AG04449 (cell line): Measurements from ENCODE around the gene LDB1.

Source experiments
- CTCF ChIA-PET: fragments of 350-600 bp; formaldehyde crosslinking; extraction: SDS; loops from one replicate; lab custom pipeline; 2021; ENCODE audit warnings: antibody characterized with exemption; lab: Yijun Ruan, JAX
- POLR2A ChIA-PET: fragments of 400-600, 350-600 bp; formaldehyde crosslinking; extraction: SDS; loops from one replicate; lab custom pipeline; 2020; ENCODE audit warnings: antibody characterized with exemption, inconsistent platforms; lab: Yijun Ruan, JAX
- DNase-seq: peaks from one replicate; pipeline ENCODE4 v3.0.0-alpha.2; 2010; ENCODE audit warnings: low read depth, low spot score
- H3K4me3 ChIP-seq: 2 replicates; pipeline ENCODE4 v1.5.1; 2011; ENCODE audit warnings: low read depth, mild to moderate bottlenecking, control low read depth, low read length
- TF ChIP-seq, protein P1 (sequence below): IDR thresholded peaks from one replicate; pipeline ENCODE4 v1.5.1; 2011; ENCODE audit warnings: mild to moderate bottlenecking, moderate library complexity, low read length, control low read depth, inconsistent platforms; ENCODE audit not compliant: insufficient read depth; ENCODE audit errors: missing control alignments

LDB1 gene

DNA sequence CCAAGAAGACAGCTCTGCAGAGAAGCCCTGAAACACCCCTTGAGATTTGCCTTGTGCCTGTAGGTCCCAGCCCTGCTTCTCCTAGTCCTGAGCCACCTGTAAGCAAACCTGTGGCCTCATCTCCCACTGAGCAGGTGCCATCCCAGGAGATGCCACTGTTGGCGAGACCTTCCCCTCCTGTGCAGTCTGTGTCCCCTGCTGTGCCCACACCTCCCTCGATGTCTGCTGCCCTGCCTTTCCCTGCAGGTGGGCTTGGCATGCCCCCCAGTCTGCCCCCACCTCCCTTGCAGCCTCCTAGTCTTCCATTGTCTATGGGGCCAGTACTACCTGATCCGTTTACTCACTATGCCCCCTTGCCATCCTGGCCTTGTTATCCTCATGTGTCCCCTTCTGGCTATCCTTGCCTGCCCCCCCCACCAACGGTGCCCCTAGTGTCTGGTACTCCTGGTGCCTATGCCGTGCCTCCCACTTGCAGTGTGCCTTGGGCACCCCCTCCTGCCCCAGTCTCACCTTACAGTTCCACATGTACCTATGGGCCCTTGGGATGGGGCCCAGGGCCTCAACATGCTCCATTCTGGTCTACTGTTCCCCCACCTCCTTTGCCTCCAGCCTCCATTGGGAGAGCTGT, 20.9 kb upstream of the LDB1 start:
- CTCF ChIA-PET = interaction anchor here (1.1 to 1.5 kb wide), 2 partner anchors 9 to 17 kb away, joined by 4 to 5 read pairs; partner anchors contain the start of gene PPRC1
- TF ChIP-seq, protein P1, sequence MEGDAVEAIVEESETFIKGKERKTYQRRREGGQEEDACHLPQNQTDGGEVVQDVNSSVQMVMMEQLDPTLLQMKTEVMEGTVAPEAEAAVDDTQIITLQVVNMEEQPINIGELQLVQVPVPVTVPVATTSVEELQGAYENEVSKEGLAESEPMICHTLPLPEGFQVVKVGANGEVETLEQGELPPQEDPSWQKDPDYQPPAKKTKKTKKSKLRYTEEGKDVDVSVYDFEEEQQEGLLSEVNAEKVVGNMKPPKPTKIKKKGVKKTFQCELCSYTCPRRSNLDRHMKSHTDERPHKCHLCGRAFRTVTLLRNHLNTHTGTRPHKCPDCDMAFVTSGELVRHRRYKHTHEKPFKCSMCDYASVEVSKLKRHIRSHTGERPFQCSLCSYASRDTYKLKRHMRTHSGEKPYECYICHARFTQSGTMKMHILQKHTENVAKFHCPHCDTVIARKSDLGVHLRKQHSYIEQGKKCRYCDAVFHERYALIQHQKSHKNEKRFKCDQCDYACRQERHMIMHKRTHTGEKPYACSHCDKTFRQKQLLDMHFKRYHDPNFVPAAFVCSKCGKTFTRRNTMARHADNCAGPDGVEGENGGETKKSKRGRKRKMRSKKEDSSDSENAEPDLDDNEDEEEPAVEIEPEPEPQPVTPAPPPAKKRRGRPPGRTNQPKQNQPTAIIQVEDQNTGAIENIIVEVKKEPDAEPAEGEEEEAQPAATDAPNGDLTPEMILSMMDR = no peak
- POLR2A ChIA-PET = no interaction called here
- no peak for DNase-seq
- no peak overlapping the region for H3K4me3 ChIP-seq

DNA sequence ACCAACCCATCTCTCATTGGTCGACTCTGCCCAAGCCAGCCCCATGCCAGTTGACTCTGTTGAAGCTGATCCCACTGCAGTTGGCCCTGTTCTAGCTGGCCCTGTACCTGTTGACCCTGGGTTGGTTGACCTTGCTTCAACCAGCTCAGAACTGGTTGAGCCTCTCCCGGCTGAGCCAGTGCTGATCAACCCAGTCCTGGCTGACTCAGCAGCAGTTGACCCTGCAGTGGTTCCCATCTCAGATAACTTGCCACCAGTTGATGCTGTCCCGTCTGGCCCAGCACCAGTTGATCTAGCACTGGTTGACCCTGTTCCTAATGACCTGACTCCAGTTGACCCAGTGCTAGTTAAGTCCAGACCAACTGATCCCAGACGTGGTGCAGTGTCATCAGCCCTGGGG, 20.1 kb upstream of the LDB1 start:
- no peak for DNase-seq
- no peak overlapping the region for H3K4me3 ChIP-seq
- ChIA-PET POLR2A (interaction anchor here (1.0 kb wide), 1 partner anchor 22 kb away, joined by 3 read pairs; no protein-coding TSS in a partner anchor), CTCF (interaction anchor here (3.7 kb wide), 1 partner anchor 9 kb away, joined by 20 read pairs; no protein-coding TSS in a partner anchor)
- TF ChIP-seq, protein P1 = no peak

DNA sequence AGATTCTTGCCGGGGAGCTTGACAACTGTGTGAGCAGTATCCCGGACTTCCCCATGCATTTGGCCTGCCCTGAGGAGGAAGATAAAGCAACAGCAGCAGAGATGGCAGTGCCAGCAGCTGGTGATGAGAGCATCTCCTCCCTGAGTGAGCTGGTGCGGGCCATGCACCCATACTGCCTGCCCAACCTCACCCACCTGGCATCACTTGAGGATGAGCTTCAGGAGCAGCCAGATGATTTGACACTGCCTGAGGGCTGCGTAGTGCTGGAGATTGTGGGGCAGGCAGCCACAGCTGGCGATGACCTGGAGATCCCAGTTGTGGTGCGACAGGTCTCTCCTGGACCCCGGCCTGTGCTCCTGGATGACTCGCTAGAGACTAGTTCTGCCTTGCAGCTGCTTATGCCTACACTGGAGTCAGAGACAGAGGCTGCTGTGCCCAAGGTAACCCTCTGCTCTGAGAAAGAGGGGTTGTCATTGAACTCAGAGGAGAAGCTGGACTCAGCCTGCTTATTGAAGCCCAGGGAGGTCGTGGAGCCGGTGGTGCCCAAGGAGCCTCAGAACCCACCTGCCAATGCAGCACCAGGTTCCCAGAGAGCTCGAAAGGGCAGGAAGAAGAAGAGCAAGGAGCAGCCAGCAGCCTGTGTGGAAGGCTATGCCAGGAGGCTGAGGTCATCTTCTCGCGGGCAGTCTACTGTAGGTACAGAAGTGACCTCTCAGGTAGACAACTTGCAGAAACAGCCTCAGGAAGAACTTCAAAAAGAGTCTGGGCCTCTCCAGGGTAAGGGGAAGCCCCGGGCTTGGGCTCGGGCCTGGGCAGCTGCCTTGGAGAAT, 19.3 kb upstream of the LDB1 start:
- ChIA-PET POLR2A (interaction anchor here (0.5 to 1.2 kb wide), 4 partner anchors 12 to 25 kb away, joined by 3 to 5 read pairs (median 4); no protein-coding TSS in a partner anchor), CTCF (interaction anchor here (2.2 to 3.7 kb wide), 2 partner anchors 10 to 11 kb away, joined by 9 to 20 read pairs; no protein-coding TSS in a partner anchor)
- DNase-seq = no peak
- TF ChIP-seq, protein P1 = no peak
- no peak overlapping the region for H3K4me3 ChIP-seq

DNA sequence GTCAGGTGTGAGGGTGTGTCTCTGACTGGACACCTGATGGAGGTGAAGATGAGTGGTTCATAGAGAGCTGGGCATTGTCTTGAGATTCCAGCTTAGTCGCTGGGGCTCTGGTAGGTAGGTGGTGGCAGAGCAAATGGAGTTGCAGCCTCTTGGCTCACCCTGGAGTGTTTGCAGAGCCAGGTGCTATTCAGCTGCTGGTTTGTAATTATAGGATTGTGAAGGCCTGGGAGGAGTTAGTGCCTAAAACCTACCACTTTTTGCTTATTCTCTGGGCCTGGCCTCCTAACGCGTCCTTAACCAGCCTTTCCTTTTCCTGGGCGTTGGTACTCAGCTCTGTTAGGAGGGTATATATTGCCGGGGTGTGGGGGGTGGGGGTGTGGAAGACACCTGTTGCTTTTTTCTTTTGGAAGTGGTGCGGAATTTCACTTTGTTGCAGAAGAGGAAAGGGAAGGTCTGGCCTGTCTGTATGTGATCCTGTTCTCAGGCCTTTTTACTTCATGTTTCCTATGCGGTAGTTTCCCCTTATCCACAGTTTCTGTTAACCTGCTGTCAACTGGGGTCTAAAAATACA, 15.9 kb upstream of the LDB1 start:
- DNase-seq = no peak
- TF ChIP-seq, protein P1 = no peak
- ChIA-PET POLR2A (no interaction called here), CTCF (interaction anchor here (0.9 to 2.8 kb wide), 4 partner anchors 8 to 63 kb away, joined by 3 to 16 read pairs (median 4); no protein-coding TSS in a partner anchor)
- H3K4me3 ChIP-seq = no peak overlapping the region

DNA sequence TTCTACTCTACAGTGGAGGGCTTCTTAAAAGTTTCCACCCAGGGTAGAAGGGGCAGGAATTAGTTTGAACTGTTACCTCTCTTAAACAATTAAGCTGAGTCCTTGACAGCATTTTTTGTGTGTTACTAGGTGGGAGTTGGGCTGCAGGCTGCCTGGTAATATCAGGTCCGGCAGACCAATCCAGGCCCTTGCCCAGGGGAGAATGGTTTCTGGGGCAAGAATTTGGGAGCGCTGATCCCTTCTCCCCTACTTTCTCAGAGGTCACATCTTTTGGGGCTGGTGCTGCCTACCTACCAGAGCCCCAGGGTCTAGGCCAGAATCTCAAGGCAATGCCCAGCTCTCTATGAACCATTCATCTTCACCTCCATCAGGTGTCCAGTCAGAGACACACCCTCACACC, 14.2 kb upstream of the LDB1 start:
- TF ChIP-seq, protein P1 = no peak
- CTCF ChIA-PET = interaction anchor here (0.7 to 2.8 kb wide), 7 partner anchors 10 to 345 kb away, joined by 3 to 16 read pairs (median 4); no protein-coding TSS in a partner anchor
- H3K4me3 ChIP-seq = peak overlapping the region; percentile 96
- DNase-seq = no peak
- POLR2A ChIA-PET = interaction anchor here (1.0 kb wide), 1 partner anchor 17 kb away, joined by 5 read pairs; the partner anchor contains the start of gene NOLC1
